HG02798 (cell line): ENCODE results near the gene MTHFD2L.

ENCODE experiments used
- ATAC-seq: cut with Tn5 transposase; IDR thresholded peaks from one replicate; pipeline ENCODE4 v1.9.1; 2021; ENCODE audit warnings: mild to moderate bottlenecking; ENCODE audit not compliant: unreplicated experiment, poor library complexity

MTHFD2L gene

DNA sequence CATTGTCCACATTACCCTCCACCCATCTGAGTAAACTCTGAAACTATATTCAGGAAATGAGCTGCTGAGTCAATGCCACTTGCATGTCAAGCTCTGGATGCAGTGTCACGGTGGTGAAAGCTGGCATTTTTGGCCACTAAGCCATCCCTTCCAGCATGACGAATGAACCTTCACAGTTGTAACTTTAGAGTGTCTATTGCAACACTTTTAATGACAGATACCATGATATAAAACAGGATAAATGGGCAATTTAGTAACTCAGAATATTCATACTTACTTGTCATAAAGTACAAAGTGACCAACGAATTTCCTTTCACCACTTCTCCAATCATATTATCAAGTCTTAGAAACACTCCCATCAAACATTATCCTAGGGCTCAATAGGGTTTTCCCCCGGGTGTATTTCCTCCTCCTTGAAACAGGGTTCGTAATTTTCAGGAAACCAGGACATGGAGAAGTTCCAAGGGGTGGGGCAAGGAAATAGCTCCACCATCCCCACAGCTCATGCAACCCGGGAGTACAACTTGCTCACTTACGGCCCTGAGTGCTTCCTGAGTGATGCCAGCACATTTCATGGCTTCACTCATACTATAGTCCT is 73.1 kb downstream of the MTHFD2L start:
- ATAC-seq = peak; percentile 33

- peak; percentile 75 for ATAC-seq
Observed at GRCh38 chr4:74235135-74235534, 77.2 kb downstream of the MTHFD2L start.

GRCh38 chr4:74237425-74237966 is 79.6 kb downstream of the MTHFD2L start:
- ATAC-seq = no peak

GRCh38 chr4:74244049-74244448 is 86.1 kb downstream of the MTHFD2L start:
- no peak for ATAC-seq

DNA sequence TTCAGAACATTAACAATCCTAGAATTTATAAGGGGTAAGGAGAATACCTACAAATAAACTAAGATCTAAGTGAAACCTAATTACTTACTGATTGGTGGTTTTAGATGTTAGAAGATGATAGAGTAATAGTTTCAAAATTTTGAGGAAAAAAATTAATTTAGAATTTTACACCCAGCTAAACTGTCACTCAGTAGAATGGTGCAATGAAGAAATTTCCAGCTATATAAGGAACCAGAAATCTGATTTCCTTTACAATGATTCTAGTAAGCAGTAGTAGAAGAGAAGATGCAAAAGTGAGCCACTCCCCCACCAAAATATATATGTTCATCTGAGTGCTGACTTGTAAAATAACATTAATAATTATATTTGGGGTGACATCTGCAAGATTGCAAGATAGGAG is 95.0 kb downstream of the MTHFD2L start:
- no peak for ATAC-seq

DNA sequence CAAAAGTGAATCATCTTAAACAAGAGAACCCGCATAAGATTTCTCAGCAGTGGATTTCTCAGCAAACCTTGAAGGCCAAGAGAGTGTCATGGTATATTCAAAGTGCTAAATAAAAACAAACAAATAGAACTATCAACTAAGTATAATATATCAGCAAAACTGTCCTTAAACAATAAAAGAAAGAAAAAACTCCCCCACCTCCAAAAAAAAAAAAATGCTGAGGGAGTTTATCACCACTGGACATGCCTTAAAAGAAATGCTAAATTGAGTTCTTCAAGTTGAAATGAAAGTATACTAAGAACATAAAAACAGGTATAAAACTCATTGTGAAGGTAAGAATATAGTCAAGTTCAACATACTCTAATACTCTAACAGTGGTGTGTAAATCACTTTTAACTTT is 96.5 kb downstream of the MTHFD2L start:
- no peak for ATAC-seq

GRCh38 chr4:74255096-74255495 is 97.2 kb downstream of the MTHFD2L start:
- ATAC-seq = no peak

DNA sequence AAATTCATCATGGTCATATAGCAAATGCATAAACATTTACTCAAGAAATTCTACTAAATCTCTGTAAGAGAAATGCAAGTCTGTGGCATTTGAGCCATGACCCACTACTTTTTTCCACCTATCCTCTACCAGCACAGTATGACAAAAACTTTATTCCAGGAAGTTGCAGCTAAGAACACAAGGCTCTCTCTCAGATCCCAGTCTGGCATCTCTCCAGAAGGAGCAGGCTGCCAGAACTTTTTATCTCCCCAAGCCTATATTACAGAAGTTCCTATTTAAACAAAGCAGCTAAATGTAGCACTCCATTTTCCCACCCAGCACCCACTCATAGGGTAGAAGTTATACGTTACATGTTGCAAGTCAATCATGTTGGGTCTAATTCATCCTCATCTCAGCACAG is 101.0 kb downstream of the MTHFD2L start:
- ATAC-seq = no peak

DNA sequence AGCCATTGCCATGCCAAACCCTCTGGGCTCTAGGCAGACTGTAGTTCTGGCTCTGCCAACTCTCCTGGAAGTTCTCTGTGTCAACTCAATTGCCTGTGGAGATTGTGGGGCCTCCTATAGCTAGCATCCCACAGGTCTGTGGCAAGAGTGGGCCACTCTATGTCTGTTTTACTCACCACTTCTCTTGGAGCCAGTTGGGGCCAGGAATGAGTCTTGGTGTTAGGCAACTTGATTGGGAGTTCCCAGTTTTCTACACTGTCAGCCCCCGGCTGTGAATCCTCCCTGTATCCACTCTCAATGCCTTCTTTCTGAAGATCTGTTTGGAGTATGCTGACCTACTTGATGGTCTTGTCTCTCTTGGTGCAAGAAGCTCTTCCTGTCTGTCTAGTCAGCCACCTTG is 102.1 kb downstream of the MTHFD2L start:
- ATAC-seq = no peak

GRCh38 chr4:74262522-74262921 is 104.6 kb downstream of the MTHFD2L start:
- ATAC-seq = no peak

DNA sequence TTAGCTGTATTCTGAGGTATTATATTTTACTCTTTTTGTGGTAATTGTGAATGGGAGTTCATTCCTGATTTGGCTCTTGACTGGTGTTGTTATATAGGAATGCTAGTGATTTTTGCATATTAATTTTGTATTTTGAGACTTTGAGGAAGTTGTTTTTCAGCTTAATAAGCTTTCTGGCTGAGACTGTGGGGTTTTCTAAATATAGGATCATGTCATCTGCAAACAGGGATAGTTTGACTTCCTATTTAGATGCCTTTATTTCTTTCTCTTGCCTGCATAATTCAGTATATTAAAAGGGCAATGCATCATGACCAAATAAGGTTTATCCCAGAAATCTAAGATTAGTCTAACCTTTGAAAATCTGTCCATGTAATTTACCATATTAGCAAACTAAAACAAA is 105.6 kb downstream of the MTHFD2L start:
- ATAC-seq = no peak

DNA sequence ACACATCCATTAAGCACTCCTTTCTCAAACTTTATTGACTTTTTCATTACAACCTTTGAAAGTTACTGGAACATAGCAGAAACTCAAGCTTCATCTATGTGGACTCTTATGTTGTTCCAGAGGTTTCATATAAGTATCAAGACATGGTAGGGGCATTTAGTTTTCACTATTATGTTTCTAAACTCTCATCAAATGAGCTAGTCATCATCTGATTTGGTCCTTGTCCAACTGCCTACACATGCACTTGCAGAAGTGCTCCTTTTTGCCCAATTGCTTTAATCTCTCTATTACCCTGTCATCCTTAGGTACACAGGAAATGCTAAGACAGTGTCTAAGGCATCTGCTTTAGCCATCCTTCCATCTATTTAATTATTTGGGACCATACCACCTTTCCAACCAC is 108.2 kb downstream of the MTHFD2L start:
- ATAC-seq = no peak

DNA sequence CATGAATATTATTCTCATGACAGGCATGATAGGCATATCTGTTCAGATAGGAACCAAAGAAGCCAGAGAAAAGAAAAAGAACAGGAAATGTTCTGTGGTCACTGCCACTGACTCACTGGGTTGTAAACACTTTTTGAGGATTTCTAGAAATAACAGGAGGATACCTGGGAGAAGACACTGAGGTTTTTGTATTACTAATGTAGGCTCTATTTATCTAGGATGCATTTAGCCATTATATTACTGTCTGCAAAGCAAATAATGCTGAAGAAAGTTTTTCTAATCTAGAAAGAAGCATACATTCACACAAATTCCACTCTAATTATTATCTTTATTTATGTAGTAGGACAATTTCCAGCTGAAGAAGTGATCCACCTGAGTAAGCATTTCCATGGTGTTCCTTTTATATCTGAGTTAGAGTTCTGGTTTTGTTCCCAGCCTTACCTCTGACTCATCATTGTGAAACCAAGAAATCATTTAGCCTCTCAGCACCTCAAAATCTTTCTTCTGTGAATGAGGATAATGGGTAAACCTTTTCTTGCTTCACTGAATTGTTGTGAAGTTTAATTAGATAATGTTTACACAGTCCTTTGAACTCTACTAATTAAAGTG is 110.2 kb downstream of the MTHFD2L start:
- no peak for ATAC-seq

DNA sequence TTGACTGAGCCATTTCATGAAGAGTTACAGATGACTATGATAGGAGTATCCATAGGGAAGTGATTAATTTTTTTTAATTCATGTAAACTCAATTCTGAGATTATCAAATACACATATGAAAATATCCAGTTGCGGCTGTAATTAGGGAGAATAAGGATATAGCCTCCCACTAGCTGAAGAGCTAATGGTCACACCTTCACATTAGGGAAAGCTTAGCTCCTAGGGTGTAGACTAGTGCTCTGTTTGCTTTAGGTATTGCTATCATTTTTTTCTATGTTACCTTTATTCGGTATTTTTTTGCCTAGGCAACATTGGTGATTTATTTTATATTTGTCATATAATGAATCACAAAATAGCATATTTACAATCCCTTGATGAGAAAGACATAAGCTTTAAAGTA is 110.7 kb downstream of the MTHFD2L start:
- no peak for ATAC-seq

DNA sequence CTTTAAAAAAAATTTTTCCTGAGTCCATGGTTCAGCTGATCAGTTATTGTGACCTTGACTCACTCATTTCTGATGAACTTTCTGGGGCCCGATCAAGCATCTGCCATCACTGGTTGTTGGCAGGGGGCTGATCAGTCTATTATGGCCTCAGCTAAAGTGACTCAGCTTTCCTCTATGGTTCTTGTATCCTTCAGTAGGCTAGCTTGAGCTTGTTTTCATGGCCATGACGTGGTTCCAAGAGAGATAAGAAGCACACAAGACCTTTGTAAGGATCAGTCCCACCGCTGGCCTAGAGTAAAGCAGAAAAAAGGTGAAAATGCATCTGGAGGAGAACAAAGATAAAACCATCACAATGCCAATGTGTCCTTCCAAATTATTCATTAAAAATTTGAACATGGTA is 120.6 kb downstream of the MTHFD2L start:
- ATAC-seq = no peak

- no peak for ATAC-seq
Observed at GRCh38 chr4:74279716-74280115, 121.8 kb downstream of the MTHFD2L start.

GRCh38 chr4:74282926-74283325 is 125.0 kb downstream of the MTHFD2L start:
- no peak for ATAC-seq

DNA sequence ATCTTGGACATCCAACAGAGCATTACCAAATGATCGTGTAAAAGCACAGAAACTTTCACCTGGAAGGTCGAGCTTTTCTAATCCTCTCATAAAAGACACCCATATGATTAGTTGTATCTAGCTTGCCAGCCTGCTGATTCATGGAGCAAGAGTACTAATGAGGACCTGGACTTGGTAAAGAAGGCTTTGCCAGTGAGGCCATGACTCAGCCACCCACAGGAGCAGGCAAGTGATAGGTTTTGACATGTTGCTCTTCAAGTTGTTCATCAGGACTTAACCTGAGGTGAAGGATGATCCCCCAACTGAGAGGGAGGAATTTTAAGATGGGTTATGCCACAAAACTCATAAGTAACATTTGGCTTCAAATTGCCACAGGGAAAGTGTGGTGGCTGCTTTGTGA is 125.7 kb downstream of the MTHFD2L start:
- ATAC-seq = no peak

DNA sequence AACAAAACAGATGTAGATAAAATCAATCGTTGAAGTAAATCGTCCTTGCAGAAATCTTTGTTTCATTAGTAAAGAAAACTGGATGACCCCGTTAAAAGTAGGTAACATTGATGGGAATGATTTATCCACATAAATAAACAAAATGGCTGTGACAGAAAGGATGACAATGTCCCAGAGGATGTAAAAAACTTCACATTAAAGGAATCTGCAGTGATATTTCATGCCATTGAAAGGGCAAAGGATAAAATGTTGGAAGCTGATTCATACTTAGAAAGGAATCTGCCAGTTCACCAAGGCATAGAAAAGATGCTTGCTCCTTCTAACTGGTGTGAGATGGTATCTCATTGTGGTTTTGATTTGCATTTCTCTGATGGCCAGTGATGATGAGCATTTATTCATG is 126.1 kb downstream of the MTHFD2L start:
- ATAC-seq = no peak

- no peak for ATAC-seq
Observed at GRCh38 chr4:74287164-74287563, 129.2 kb downstream of the MTHFD2L start.

- no peak for ATAC-seq
Observed at GRCh38 chr4:74287791-74288190, 129.9 kb downstream of the MTHFD2L start.

DNA sequence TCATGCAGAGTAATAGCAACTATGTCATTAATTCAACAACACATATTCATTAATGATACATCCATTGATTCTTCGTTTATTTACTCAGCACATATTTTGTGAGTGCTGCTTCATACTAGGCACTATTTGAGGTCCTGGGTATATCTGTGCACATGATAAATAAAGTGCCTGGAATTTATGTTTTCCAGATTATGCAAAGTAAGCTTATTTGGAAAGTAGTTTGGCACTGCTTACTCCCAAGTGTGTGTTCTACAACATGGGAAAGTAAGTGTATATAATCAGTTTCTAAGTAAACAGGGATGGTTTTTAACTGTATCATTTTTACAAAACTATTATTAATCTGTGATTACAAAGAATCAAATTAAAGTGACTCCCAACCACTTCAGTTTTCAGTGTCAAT is 133.6 kb downstream of the MTHFD2L start:
- no peak for ATAC-seq
